HEK293 (cell line): ENCODE results near the gene TKT.

ENCODE experiments used
- CTCF ChIA-PET: fragments of 350-600 bp; formaldehyde crosslinking; extraction: SDS; loops from one replicate; lab custom pipeline; 2021; ENCODE audit warnings: antibody characterized with exemption; lab: Yijun Ruan, JAX
- POLR2A ChIA-PET: fragments of 300-600 bp; formaldehyde crosslinking; extraction: SDS; loops from one replicate; lab custom pipeline; 2020; ENCODE audit warnings: antibody characterized with exemption, inconsistent platforms; lab: Yijun Ruan, JAX
- H3K27ac ChIP-seq: fragments of 200-500 bp; sonication (Bioruptor generic); 2 replicates; pipeline ENCODE4 v1.5.1; 2014; ENCODE audit warnings: low read depth, low read length, control low read depth, inconsistent platforms; ENCODE audit errors: extremely low read depth
- H3K36me3 ChIP-seq, 2 experiments: fragments of 200-500 bp in 1 of 2; sonication (Bioruptor generic) in 1 of 2; 1 replicate in 1 of 2; 2 replicates in 1 of 2; pipeline ENCODE4 v1.5.1; 2014 to 2017; ENCODE audit warnings: inconsistent platforms in 2 of 2, low read length in 2 of 2; ENCODE audit not compliant: control insufficient read depth in 2 of 2, insufficient read depth in 1 of 2
- H3K4me1 ChIP-seq: fragments of 200-500 bp; sonication (Bioruptor generic); 2 replicates; pipeline ENCODE4 v1.5.1; 2014; ENCODE audit warnings: mild to moderate bottlenecking, low read length, inconsistent platforms; ENCODE audit not compliant: control insufficient read depth, insufficient read depth
- H3K4me3 ChIP-seq: 2 replicates; pipeline ENCODE4 v1.5.1; 2011; ENCODE audit warnings: low read depth, mild to moderate bottlenecking, control low read depth, low read length, moderate library complexity
- H3K9me3 ChIP-seq: fragments of 200-500 bp; sonication (Bioruptor generic); 2 replicates; pipeline ENCODE4 v1.5.1; 2014; ENCODE audit warnings: low read depth, low read length, inconsistent platforms; ENCODE audit not compliant: control insufficient read depth, insufficient read depth
- GLIS1 ChIP-seq: fragments of 450-650 bp; formaldehyde crosslinking; IDR thresholded peaks from 2 replicates; pipeline ENCODE4 v1.5.1; 2016; ENCODE audit warnings: missing biosample characterization, missing genetic modification characterization
- GLIS2 ChIP-seq: fragments of 450-650 bp; formaldehyde crosslinking; IDR thresholded peaks from 2 replicates; pipeline ENCODE4 v1.5.1; 2016; ENCODE audit warnings: missing biosample characterization, missing genetic modification characterization
- HOXA7 ChIP-seq: sonication (generic); formaldehyde crosslinking; IDR thresholded peaks from 2 replicates; pipeline ENCODE4 v1.8.1; 2022; ENCODE audit warnings: missing genetic modification reagents, borderline replicate concordance
- HOXC10 ChIP-seq: sonication (generic); formaldehyde crosslinking; IDR thresholded peaks from 2 replicates; pipeline ENCODE4 v1.8.1; 2023; ENCODE audit warnings: mild to moderate bottlenecking, missing genetic modification reagents
- SALL2 ChIP-seq: fragments of 450-650 bp; formaldehyde crosslinking; IDR thresholded peaks from 2 replicates; pipeline ENCODE4 v1.5.0; 2017; ENCODE audit warnings: missing biosample characterization, mild to moderate bottlenecking, missing genetic modification characterization, borderline replicate concordance
- SCRT2 ChIP-seq: fragments of 450-650 bp; formaldehyde crosslinking; IDR thresholded peaks from 2 replicates; pipeline ENCODE4 v1.5.1; 2016; ENCODE audit warnings: missing biosample characterization, missing genetic modification characterization
- SP2 ChIP-seq: fragments of 450-650 bp; formaldehyde crosslinking; IDR thresholded peaks from 2 replicates; pipeline ENCODE4 v1.5.1; 2016; ENCODE audit warnings: missing biosample characterization, missing genetic modification characterization
- ZIC2 ChIP-seq: fragments of 450-650 bp; formaldehyde crosslinking; IDR thresholded peaks from 2 replicates; pipeline ENCODE4 v1.5.1; 2016; ENCODE audit warnings: missing biosample characterization, missing genetic modification characterization
- ZNF146 ChIP-seq: fragments of 450-650 bp; formaldehyde crosslinking; IDR thresholded peaks from 2 replicates; pipeline ENCODE4 v1.5.1; 2016; ENCODE audit warnings: missing biosample characterization, missing genetic modification characterization
- ZNF155 ChIP-seq: fragments of 450-650 bp; formaldehyde crosslinking; IDR thresholded peaks from 2 replicates; pipeline ENCODE4 v1.5.1; 2016; ENCODE audit warnings: missing biosample characterization, missing genetic modification characterization
- ZNF2 ChIP-seq: fragments of 450-650 bp; formaldehyde crosslinking; IDR thresholded peaks from 2 replicates; pipeline ENCODE4 v1.5.1; 2016; ENCODE audit warnings: missing biosample characterization, missing genetic modification characterization
- ZNF324 ChIP-seq: fragments of 450-650 bp; formaldehyde crosslinking; IDR thresholded peaks from 2 replicates; pipeline ENCODE4 v1.5.1; 2016; ENCODE audit warnings: missing biosample characterization, missing genetic modification characterization
- ZNF335 ChIP-seq: fragments of 450-650 bp; formaldehyde crosslinking; conservative IDR thresholded peaks from 2 replicates; pipeline ENCODE4 v1.5.1; 2016; ENCODE audit warnings: missing biosample characterization, missing genetic modification characterization
- ZNF341 ChIP-seq: fragments of 450-650 bp; formaldehyde crosslinking; IDR thresholded peaks from 2 replicates; pipeline ENCODE4; 2016; ENCODE audit warnings: low read depth, missing biosample characterization, missing genetic modification characterization
- ZNF350 ChIP-seq: fragments of 450-650 bp; formaldehyde crosslinking; IDR thresholded peaks from 2 replicates; pipeline ENCODE4 v1.5.0; 2017; ENCODE audit warnings: missing biosample characterization, mild to moderate bottlenecking, missing genetic modification characterization
- ZNF501 ChIP-seq: fragments of 450-650 bp; formaldehyde crosslinking; IDR thresholded peaks from 2 replicates; pipeline ENCODE4 v1.5.1; 2016; ENCODE audit warnings: missing biosample characterization, missing genetic modification characterization
- ZNF521 ChIP-seq: fragments of 450-650 bp; formaldehyde crosslinking; IDR thresholded peaks from 2 replicates; pipeline ENCODE4 v1.5.1; 2017; ENCODE audit warnings: missing biosample characterization, mild to moderate bottlenecking, missing genetic modification characterization
- ZNF561 ChIP-seq: fragments of 450-650 bp; IDR thresholded peaks from 2 replicates; pipeline ENCODE4 v1.5.1; 2018; ENCODE audit warnings: missing biosample characterization, missing genetic modification characterization, borderline replicate concordance
- ZNF585B ChIP-seq: fragments of 450-650 bp; formaldehyde crosslinking; IDR thresholded peaks from 2 replicates; pipeline ENCODE4 v1.5.1; 2016; ENCODE audit warnings: missing biosample characterization, missing genetic modification characterization
- ZNF600 ChIP-seq: fragments of 450-650 bp; formaldehyde crosslinking; IDR thresholded peaks from 2 replicates; pipeline ENCODE4 v1.5.1; 2016; ENCODE audit warnings: missing biosample characterization, missing genetic modification characterization
- ZNF654 ChIP-seq: fragments of 450-650 bp; formaldehyde crosslinking; IDR thresholded peaks from 2 replicates; pipeline ENCODE4 v1.5.1; 2016; ENCODE audit warnings: low read depth, missing biosample characterization, missing genetic modification characterization
- ZNF76 ChIP-seq: fragments of 450-650 bp; formaldehyde crosslinking; IDR thresholded peaks from 2 replicates; pipeline ENCODE4; 2016; ENCODE audit warnings: low read depth, missing biosample characterization, missing genetic modification characterization, borderline replicate concordance
- TF ChIP-seq, protein P1 (sequence below): fragments of 450-650 bp; formaldehyde crosslinking; IDR thresholded peaks from 2 replicates; pipeline ENCODE4 v1.5.1; 2016; ENCODE audit warnings: missing biosample characterization, missing genetic modification characterization
- TF ChIP-seq, protein P2 (sequence below): IDR thresholded peaks from 2 replicates; pipeline ENCODE4 v1.6.1; 2011; ENCODE audit warnings: mild to moderate bottlenecking, low read depth, low read length, borderline replicate concordance
- TF ChIP-seq, protein P3 (sequence below): fragments of 450-650 bp; formaldehyde crosslinking; IDR thresholded peaks from 2 replicates; pipeline ENCODE4 v1.5.1; 2016; ENCODE audit warnings: missing biosample characterization, missing genetic modification characterization
- TF ChIP-seq, protein P4 (sequence below): fragments of 450-650 bp; formaldehyde crosslinking; IDR thresholded peaks from 2 replicates; pipeline ENCODE4 v1.5.1; 2016; ENCODE audit warnings: missing biosample characterization, missing genetic modification characterization
- TF ChIP-seq, protein P5 (sequence below): fragments of 450-650 bp; formaldehyde crosslinking; IDR thresholded peaks from 2 replicates; pipeline ENCODE4 v1.5.1; 2016; ENCODE audit warnings: missing biosample characterization, missing genetic modification characterization

Gene TKT

DNA sequence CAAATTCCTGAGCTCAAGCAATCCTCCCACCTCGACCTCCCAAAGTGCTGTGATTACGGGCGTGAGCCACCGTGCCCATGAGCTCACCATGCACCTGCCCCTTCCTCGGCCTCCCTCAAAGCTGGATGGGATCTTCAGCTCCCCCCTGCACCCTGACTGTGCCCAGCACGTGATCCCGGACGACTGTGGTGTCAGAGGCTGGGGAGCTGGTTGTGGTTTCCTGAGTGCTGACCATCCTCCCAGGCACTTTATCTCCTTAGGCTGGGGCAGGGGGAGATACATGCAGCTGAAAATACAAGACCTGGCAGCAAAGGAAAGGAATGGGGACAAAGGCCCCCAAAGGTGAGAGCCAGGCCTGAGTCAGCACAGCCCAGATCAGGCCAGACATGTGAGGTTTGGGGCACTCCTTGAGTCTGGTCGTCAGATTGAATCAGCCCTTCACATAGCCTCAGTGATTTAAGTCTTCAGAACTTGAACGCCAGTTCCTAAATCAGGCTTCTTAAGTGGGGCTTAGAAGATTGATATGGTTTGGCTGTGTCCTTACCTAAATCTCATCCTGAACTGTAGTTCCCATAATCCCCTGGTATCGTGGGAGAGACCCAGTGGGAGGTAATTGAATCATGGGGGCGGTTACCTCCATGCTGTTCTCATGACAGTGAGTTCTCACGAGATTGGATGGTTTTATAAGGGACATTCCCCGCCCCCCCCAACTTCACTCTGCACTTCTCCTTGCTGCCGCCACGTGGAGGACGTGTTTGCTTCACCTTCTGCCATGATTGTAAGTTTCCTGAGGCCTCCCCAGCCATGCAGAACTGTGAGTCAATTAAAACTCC, 59.0 kb downstream of the TKT start (continued):
- TF ChIP-seq, protein P1, sequence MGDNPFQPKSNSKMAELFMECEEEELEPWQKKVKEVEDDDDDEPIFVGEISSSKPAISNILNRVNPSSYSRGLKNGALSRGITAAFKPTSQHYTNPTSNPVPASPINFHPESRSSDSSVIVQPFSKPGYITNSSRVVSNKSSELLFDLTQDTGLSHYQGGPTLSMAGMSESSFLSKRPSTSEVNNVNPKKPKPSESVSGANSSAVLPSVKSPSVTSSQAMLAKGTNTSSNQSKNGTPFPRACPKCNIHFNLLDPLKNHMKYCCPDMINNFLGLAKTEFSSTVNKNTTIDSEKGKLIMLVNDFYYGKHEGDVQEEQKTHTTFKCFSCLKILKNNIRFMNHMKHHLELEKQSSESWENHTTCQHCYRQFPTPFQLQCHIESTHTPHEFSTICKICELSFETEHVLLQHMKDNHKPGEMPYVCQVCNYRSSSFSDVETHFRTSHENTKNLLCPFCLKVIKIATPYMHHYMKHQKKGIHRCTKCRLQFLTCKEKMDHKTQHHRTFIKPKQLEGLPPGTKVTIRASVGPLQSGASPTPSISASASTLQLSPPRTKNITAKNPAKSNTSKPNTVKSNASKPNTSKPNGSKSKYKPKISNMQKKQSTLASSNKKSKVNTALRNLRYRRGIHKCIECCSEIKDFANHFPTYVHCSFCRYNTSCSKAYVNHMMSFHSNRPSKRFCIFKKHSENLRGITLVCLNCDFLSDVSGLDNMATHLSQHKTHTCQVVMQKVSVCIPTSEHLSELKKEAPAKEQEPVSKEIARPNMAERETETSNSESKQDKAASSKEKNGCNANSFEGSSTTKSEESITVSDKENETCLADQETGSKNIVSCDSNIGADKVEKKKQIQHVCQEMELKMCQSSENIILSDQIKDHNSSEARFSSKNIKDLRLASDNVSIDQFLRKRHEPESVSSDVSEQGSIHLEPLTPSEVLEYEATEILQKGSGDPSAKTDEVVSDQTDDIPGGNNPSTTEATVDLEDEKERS (tag by site-specific recombination) = no peak
- TF ChIP-seq ZNF324 (tag by site-specific recombination) = no peak
- no peak for TF ChIP-seq HOXC10 (CRISPR knock-in tag)
- TF ChIP-seq HOXA7 = no peak
- peak; percentile 55 for TF ChIP-seq SP2
- no peak for TF ChIP-seq ZNF501
- peak; percentile 54 for TF ChIP-seq ZNF341
- TF ChIP-seq ZNF521 (tag by site-specific recombination) = no peak
- TF ChIP-seq SCRT2 (tag by site-specific recombination) = no peak
- no peak for TF ChIP-seq SALL2
- no peak for TF ChIP-seq ZNF146 (tag by site-specific recombination)

DNA sequence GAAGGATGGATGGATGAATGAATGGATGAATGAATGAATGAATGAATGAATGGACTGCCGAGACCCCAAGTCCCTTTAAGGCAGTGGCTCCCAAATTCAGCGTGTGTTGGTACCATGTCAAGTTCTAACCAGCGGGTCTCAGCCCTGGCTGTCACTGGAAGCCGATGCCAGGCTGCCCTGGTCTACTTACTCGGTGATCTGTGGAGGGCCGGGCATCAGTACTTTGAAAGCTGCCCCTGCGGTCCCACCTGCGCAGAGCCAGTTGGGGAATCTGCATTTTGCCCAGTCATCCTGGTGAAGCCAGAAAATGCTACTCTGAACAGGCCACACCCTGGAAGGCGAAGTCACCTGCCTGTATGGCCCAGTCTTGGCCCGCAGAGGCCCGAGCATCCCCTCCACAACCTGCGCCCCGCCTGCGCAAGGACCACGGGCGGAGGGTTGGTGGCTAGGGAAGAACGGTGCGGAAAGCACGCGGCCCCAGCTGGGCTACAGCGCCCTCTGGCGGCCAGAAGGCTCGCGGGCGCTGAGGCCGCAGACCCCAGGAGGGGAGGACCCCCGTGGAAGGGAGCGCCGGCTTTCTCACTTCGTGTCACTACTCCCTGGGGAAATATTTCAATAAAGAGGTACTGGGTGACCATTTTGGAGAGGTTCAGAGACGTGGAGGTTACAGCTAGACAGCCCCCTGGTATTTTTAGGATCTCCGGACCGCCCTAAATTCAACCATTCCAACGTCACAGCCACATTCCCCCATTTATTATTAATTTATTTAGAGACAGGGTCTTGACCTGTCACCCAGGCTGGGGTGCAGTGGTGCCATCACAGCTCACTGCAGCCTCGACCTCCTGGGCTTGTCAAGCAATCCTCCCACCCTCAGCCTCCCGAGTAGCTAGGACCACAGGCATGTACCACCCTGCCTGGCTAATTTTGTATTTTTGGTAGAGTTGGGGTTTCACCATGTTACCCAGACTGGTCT, 59.9 kb downstream of the TKT start:
- Histone ChIP-seq H3K4me1 (no peaks in the 10 kb centered on the region), H3K27ac (no peak overlapping the region)
- POLR2A ChIA-PET = no interaction called here
- TF ChIP-seq, protein P2, sequence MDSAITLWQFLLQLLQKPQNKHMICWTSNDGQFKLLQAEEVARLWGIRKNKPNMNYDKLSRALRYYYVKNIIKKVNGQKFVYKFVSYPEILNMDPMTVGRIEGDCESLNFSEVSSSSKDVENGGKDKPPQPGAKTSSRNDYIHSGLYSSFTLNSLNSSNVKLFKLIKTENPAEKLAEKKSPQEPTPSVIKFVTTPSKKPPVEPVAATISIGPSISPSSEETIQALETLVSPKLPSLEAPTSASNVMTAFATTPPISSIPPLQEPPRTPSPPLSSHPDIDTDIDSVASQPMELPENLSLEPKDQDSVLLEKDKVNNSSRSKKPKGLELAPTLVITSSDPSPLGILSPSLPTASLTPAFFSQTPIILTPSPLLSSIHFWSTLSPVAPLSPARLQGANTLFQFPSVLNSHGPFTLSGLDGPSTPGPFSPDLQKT = no peak
- peak; percentile 89 for TF ChIP-seq ZNF341
- TF ChIP-seq ZNF2 = peak; percentile 77; the same call in 1 of the 2 replicates
- peak; percentile 70 for TF ChIP-seq ZNF600
- TF ChIP-seq, protein P3, sequence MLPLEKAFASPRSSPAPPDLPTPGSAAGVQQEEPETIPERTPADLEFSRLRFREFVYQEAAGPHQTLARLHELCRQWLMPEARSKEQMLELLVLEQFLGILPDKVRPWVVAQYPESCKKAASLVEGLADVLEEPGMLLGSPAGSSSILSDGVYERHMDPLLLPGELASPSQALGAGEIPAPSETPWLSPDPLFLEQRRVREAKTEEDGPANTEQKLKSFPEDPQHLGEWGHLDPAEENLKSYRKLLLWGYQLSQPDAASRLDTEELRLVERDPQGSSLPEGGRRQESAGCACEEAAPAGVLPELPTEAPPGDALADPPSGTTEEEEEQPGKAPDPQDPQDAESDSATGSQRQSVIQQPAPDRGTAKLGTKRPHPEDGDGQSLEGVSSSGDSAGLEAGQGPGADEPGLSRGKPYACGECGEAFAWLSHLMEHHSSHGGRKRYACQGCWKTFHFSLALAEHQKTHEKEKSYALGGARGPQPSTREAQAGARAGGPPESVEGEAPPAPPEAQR (tag by site-specific recombination) = no peak
- TF ChIP-seq GLIS2 (tag by site-specific recombination) = peak; percentile 77
- no peak for TF ChIP-seq ZNF350
- peak; percentile 32 for TF ChIP-seq ZNF335 (tag by site-specific recombination)
- TF ChIP-seq, protein P4, sequence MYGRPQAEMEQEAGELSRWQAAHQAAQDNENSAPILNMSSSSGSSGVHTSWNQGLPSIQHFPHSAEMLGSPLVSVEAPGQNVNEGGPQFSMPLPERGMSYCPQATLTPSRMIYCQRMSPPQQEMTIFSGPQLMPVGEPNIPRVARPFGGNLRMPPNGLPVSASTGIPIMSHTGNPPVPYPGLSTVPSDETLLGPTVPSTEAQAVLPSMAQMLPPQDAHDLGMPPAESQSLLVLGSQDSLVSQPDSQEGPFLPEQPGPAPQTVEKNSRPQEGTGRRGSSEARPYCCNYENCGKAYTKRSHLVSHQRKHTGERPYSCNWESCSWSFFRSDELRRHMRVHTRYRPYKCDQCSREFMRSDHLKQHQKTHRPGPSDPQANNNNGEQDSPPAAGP = 0 out of 2 replicates have a peak, but pooled peaks have one; percentile 21
- TF ChIP-seq, protein P5, sequence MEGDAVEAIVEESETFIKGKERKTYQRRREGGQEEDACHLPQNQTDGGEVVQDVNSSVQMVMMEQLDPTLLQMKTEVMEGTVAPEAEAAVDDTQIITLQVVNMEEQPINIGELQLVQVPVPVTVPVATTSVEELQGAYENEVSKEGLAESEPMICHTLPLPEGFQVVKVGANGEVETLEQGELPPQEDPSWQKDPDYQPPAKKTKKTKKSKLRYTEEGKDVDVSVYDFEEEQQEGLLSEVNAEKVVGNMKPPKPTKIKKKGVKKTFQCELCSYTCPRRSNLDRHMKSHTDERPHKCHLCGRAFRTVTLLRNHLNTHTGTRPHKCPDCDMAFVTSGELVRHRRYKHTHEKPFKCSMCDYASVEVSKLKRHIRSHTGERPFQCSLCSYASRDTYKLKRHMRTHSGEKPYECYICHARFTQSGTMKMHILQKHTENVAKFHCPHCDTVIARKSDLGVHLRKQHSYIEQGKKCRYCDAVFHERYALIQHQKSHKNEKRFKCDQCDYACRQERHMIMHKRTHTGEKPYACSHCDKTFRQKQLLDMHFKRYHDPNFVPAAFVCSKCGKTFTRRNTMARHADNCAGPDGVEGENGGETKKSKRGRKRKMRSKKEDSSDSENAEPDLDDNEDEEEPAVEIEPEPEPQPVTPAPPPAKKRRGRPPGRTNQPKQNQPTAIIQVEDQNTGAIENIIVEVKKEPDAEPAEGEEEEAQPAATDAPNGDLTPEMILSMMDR = peak; percentile 74
- TF ChIP-seq ZNF585B (tag by site-specific recombination) = no peak
- peak; percentile 19; the same call in 1 of the 2 replicates for TF ChIP-seq ZNF561 (tag by site-specific recombination)
- TF ChIP-seq ZIC2 (tag by site-specific recombination) = peak; percentile 46
- peak; percentile 61 for TF ChIP-seq ZNF654
- TF ChIP-seq ZNF76 (tag by site-specific recombination) = peak; percentile 16; the same call in 1 of the 2 replicates
- peak; percentile 8; the same call in 1 of the 2 replicates for TF ChIP-seq GLIS1 (tag by site-specific recombination)
- no peak for TF ChIP-seq SCRT2 (tag by site-specific recombination)
- no peak for TF ChIP-seq ZNF155 (tag by site-specific recombination)

More for the DNA sequence above, 59.9 kb downstream of the TKT start:
- Histone ChIP-seq H3K9me3 (no peaks in the 10 kb centered on the region), H3K4me3 (no peak overlapping the region), H3K36me3 (peaks cover 0 to 35% of the 10 kb centered on the region in 2 experiments; a peak in 1 of 3 replicates)
- CTCF ChIA-PET = interaction anchor here (0.5 to 2.9 kb wide), 33 partner anchors 11 to 1214 kb away, joined by 3 to 54 read pairs (median 4); partner anchors contain the start of gene DCP1A
